ENCODE results near the gene FRMD4A.

GRCh38 chr10:13681095-13681494 is 649.6 kb downstream of the FRMD4A start:
- no peak for TF ChIP-seq RCOR1 (IDR thresholded peaks at IDR 0.05; ENCODE audit: insufficient replicate concordance, low read length)
- TF ChIP-seq RAD21 (IDR thresholded peaks at IDR 0.05; ENCODE audit: low read length), result no peak
- no peak for TF ChIP-seq POLR2A (IDR thresholded peaks at IDR 0.05; ENCODE audit: low read depth, low read length)
- no peak for TF ChIP-seq CTCF (conservative IDR thresholded peaks at IDR 0.05; ENCODE audit: low read depth, low read length)
- TF ChIP-seq BHLHE40 (IDR thresholded peaks at IDR 0.05; ENCODE audit: low read depth, low read length), result no peak
- no peak for TF ChIP-seq MXI1 (IDR thresholded peaks at IDR 0.05; ENCODE audit: borderline replicate concordance, low read depth, low read length)
- TF ChIP-seq USF2 (IDR thresholded peaks at IDR 0.05; ENCODE audit: low read depth, low read length), result no peak
- no peak for TF ChIP-seq MAZ (IDR thresholded peaks at IDR 0.05; ENCODE audit: borderline replicate concordance, low read depth, low read length)
- TF ChIP-seq ELK1 (IDR thresholded peaks at IDR 0.05; ENCODE audit: borderline replicate concordance, low read depth, low read length), result no peak
- TF ChIP-seq SMC3 (IDR thresholded peaks at IDR 0.05; ENCODE audit: low read depth, low read length), result no peak

Data from IMR-90 (cell line).